B cell (primary cell): ENCODE measurements around the gene SASH1. TPM values are rescaled to one million over a fixed set of nuclear protein-coding genes. Genes with fewer than 3 reads are reported as not detected.

Source experiments
- ATAC-seq: fragments of 200-7000 bp; cut with Tn5 transposase; one replicate; pipeline ENCODE4 v1.10.0; 2021; ENCODE audit warnings: low read depth, mild to moderate bottlenecking, moderate number of reproducible peaks, moderate library complexity
- CTCF ChIA-PET: fragments of 350-600 bp; sonication (Branson Sonifier 250); formaldehyde crosslinking; loops from one replicate; lab custom pipeline; 2021; ENCODE audit warnings: antibody characterized with exemption, inconsistent platforms; lab: Charles Lee
- POLR2A ChIA-PET: fragments of 350-600 bp; sonication (Branson Sonifier 250); formaldehyde crosslinking; loops from one replicate; lab custom pipeline; 2021; ENCODE audit warnings: antibody characterized with exemption; lab: Charles Lee
- DNase-seq: peaks from one replicate; pipeline ENCODE4 v3.0.0; 2013
- H2AFZ ChIP-seq: 2 replicates; pipeline ENCODE4 v1.6.1; 2012; ENCODE audit warnings: mild to moderate bottlenecking, low read depth, low read length; ENCODE audit not compliant: insufficient read depth, poor library complexity, severe bottlenecking
- H3K27ac ChIP-seq, 2 donors: 1 replicate in 1 of 2; 2 replicates in 1 of 2; pipeline ENCODE4 v1.5.1; 2012 to 2013; ENCODE audit warnings: low read length in 2 of 2, mild to moderate bottlenecking in 2 of 2, moderate library complexity in 1 of 2
- H3K27me3 ChIP-seq, 4 experiments: fragments of 200-600 bp in 1 of 4; sonication (generic) in 1 of 4; replicated peaks in 1 of 4; 1 replicate in 2 of 4; 2 replicates in 2 of 4; pipeline versions ENCODE4 v1.6.1 to v1.7.0; 2013 to 2016; ENCODE audit warnings: low read length in 3 of 4, mild to moderate bottlenecking in 2 of 4, mixed read lengths in 1 of 4, moderate library complexity in 1 of 4; ENCODE audit not compliant: insufficient read depth in 4 of 4, control insufficient read depth in 3 of 4; ENCODE audit errors: control extremely low read depth in 1 of 4
- H3K36me3 ChIP-seq, 2 experiments: replicated peaks in 1 of 2; 1 replicate in 1 of 2; 2 replicates in 1 of 2; pipeline versions ENCODE4 v1.6.1 to v1.7.1; 2013; ENCODE audit warnings: low read length in 1 of 2; ENCODE audit not compliant: insufficient read depth in 2 of 2, control insufficient read depth in 1 of 2; ENCODE audit errors: control extremely low read depth in 1 of 2, extremely low read depth in 1 of 2
- H3K4me1 ChIP-seq, 2 donors: fragments of 200-600 bp in 1 of 2; sonication (generic) in 1 of 2; 1 replicate in 1 of 2; 2 replicates in 1 of 2; pipeline versions ENCODE4 v1.5.1 to v1.6.1; 2013 to 2017; ENCODE audit warnings: low read length in 2 of 2; ENCODE audit not compliant: control insufficient read depth in 2 of 2, insufficient read depth in 2 of 2
- H3K4me2 ChIP-seq: replicated peaks from 2 replicates; pipeline ENCODE3; 2012; ENCODE audit warnings: mild to moderate bottlenecking, low read depth, low read length; ENCODE audit not compliant: poor library complexity, severe bottlenecking
- H3K4me3 ChIP-seq, 5 experiments: fragments of 200-600 bp in 1 of 5; sonication (generic) in 1 of 5; 1 replicate in 3 of 5; 2 replicates in 2 of 5; pipeline versions ENCODE4 v1.5.1 to v1.7.0; 2011 to 2016; ENCODE audit warnings: low read length in 4 of 5, mild to moderate bottlenecking in 4 of 5, low read depth in 2 of 5, control low read depth in 1 of 5, moderate library complexity in 1 of 5; ENCODE audit not compliant: insufficient read depth in 1 of 5; ENCODE audit errors: control extremely low read depth in 1 of 5, extremely low read depth in 1 of 5
- H3K79me2 ChIP-seq: fragments of 200-600 bp; sonication (generic); one replicate; pipeline ENCODE4 v1.6.0; 2016; ENCODE audit warnings: low read length; ENCODE audit not compliant: control insufficient read depth, insufficient read depth
- H3K9ac ChIP-seq: fragments of 200-600 bp; sonication (generic); 2 replicates; pipeline ENCODE4 v1.6.1; 2017; ENCODE audit warnings: mild to moderate bottlenecking, low read length, moderate library complexity
- H3K9me3 ChIP-seq, 3 donors: one replicate each; pipeline versions ENCODE4 v1.6.1 to v1.7.1; 2013; ENCODE audit warnings: low read length in 2 of 3; ENCODE audit not compliant: control insufficient read depth in 2 of 3, insufficient read depth in 1 of 3; ENCODE audit errors: control extremely low read depth in 1 of 3
- H4K20me1 ChIP-seq: 2 replicates; pipeline ENCODE4 v1.6.0; 2012; ENCODE audit warnings: mild to moderate bottlenecking, low read length; ENCODE audit not compliant: insufficient read depth, control insufficient read depth, poor library complexity, severe bottlenecking
- H3K27ac Mint-ChIP-seq: one replicate; pipeline ENCODE4 v1.8.0; 2021; ENCODE audit warnings: mixed read lengths
- H3K27me3 Mint-ChIP-seq: one replicate; pipeline ENCODE4 v1.8.0; 2021; ENCODE audit warnings: mixed read lengths
- H3K4me1 Mint-ChIP-seq: one replicate; pipeline ENCODE4 v1.8.0; 2021; ENCODE audit warnings: mixed read lengths
- H3K4me3 Mint-ChIP-seq: one replicate; pipeline ENCODE4 v1.8.0; 2021; ENCODE audit warnings: mixed read lengths
- H3K9me3 Mint-ChIP-seq: one replicate; pipeline ENCODE4 v1.8.0; 2022; ENCODE audit warnings: mixed read lengths; ENCODE audit not compliant: insufficient read depth
- EZH2 ChIP-seq: IDR thresholded peaks from 2 replicates; pipeline ENCODE4 v1.6.1; 2012; ENCODE audit warnings: borderline replicate concordance, low read depth, mild to moderate bottlenecking, moderate library complexity, low read length; ENCODE audit not compliant: insufficient read depth, poor library complexity, severe bottlenecking
- WGBS: methylation state at CpG from one replicate; pipeline ENCODE4 v1.1.5; 2013; ENCODE audit warnings: missing lambda C conversion rate; ENCODE audit not compliant: insufficient coverage; 5-methylcytosine and 5-hydroxymethylcytosine counted together
- intact Hi-C: fragments of 100-400 bp; cut with micrococcal nuclease; formaldehyde crosslinking; loops from one replicate; pipeline ENCODE4 v1.10.0; 2022
- polyA plus RNA-seq: library from polyadenylated mRNA; depleted of rRNA; stranded (reverse); fragments of >200 nt; gene quantifications from 2 replicates; pipeline ENCODE4 v1.2.3, GENCODE V29; 2012
- total RNA-seq, 2 donors: library from RNA; stranded (reverse); fragments of 120-200 nt in 1 of 2; gene quantifications; 1 replicate in 1 of 2; 2 replicates in 1 of 2; pipeline versions ENCODE4 v1.2.3 to v1.2.4, GENCODE V29; 2013 to 2022
- TF ChIP-seq, protein P1 (sequence below): fragments of 200-600 bp; IDR thresholded peaks from one replicate; pipeline ENCODE4 v1.8.0; 2022; ENCODE audit warnings: antibody characterized with exemption, mild to moderate bottlenecking

Gene SASH1
- total and polyA plus RNA-seq, 2 donors (not counting 1 experiment from before 2014, with no cell fraction given), result 0.01 to 0.07 TPM

DNA sequence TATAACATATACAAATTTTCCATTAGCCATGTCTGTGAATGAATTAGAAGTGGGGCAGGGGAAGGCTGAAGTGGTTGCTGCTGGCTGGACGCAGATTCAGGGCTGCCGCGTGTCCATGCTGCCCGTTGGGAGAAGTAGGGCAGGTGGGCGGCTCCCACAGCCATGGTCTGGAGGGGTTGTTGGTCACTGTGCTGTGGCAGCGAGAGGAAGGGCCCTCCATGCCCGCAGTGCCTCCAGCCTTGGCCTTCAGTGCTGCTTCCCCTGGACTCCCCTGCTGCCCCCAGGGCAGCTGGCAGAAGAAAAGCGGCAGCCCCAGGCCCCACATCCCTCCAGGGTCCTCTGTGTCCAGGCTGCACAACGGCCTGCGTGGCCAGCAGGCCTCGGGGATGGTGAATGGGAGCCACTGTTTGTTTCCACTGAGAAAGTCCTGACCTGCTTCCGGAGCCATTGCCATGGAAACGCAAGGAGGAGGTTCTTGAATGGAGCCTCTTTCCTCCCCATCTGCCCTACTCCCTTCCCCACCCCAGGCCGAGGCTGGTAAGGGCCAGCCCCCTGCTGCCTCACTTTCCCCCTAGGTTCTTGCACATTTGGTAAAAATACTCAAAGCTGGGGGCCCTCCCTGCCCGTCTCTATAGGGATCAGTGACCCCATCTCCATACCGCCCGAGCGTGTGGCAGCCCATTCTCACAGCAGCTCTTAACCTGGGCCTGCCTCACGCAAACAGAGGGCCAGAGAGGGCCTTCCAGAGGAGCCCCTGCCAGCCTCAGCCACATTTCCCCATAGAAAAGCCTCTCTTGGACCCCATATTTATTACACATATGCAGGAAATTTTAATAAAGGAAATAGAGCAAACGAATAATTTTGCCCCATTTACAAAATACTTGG, 113.3 kb downstream of the SASH1 start:
- no peak overlapping the region for H3K4me3 Mint-ChIP-seq
- Histone ChIP-seq H3K27ac (no peak overlapping the region), H2AFZ (no peak overlapping the region), H3K4me1 (no peaks in the 10 kb centered on the region), H3K4me3 (no peak overlapping the region), H3K27me3 (peaks cover 0 to 7% (median 0%) of the 10 kb centered on the region in 4 experiments), H3K79me2 (no peaks in the 10 kb centered on the region), H4K20me1 (no peaks in the 10 kb centered on the region), H3K9ac (no peak overlapping the region), H3K4me2 (no peak overlapping the region), H3K36me3 (no peaks in the 10 kb centered on the region), H3K9me3 (no peaks in the 10 kb centered on the region)
- TF ChIP-seq, protein P1, sequence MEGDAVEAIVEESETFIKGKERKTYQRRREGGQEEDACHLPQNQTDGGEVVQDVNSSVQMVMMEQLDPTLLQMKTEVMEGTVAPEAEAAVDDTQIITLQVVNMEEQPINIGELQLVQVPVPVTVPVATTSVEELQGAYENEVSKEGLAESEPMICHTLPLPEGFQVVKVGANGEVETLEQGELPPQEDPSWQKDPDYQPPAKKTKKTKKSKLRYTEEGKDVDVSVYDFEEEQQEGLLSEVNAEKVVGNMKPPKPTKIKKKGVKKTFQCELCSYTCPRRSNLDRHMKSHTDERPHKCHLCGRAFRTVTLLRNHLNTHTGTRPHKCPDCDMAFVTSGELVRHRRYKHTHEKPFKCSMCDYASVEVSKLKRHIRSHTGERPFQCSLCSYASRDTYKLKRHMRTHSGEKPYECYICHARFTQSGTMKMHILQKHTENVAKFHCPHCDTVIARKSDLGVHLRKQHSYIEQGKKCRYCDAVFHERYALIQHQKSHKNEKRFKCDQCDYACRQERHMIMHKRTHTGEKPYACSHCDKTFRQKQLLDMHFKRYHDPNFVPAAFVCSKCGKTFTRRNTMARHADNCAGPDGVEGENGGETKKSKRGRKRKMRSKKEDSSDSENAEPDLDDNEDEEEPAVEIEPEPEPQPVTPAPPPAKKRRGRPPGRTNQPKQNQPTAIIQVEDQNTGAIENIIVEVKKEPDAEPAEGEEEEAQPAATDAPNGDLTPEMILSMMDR, result no peak
- no peak for TF ChIP-seq EZH2
- intact Hi-C loops, result no loop called here
- H3K27ac Mint-ChIP-seq, result no peak overlapping the region
- peaks cover 8% of the 10 kb centered on the region for H3K4me1 Mint-ChIP-seq
- CTCF ChIA-PET, result no interaction called here
- H3K27me3 Mint-ChIP-seq, result peaks cover 6% of the 10 kb centered on the region
- 95% methylated on average over 19 of the region's 20 CpGs for WGBS
- no peaks in the 10 kb centered on the region for H3K9me3 Mint-ChIP-seq
- no peak for ATAC-seq
- POLR2A ChIA-PET, result no interaction called here
- DNase-seq, result no peak

DNA sequence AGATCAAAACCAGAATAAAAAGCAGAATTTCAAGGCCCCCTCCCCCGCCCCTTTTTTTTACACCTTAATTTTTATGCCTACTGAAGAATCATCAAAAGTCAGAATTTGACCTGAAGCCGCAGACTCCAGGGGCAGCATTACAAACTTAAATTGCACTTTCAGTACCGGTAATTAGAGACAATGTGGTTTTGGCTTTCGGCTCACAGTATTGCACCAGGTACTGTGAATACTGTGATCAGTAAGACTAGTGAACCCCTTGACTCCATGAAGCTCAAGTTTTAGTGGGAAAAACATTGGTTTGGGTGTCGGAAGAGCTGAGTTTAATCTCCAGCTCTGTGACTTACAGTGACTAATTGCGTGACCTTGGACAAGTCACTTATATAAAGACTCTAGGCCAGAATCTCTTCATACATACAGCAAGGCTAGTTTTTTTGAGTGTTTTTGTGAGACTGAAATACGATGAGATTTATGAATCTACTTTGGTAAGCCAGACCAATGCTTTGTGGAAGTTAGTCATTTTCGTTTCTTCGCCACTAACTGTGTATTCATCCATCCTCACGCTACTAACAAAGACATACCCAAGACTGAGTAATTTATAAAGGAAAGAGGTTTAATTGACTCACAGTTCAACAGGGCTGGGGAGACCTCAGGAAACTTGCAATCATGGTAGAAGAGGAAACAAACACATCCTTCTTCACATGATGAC, 114.7 kb downstream of the SASH1 start:
- Histone ChIP-seq H4K20me1 (no peaks in the 10 kb centered on the region), H3K79me2 (no peaks in the 10 kb centered on the region), H3K4me1 (no peaks in the 10 kb centered on the region), H3K4me3 (no peak overlapping the region), H2AFZ (no peak overlapping the region), H3K9me3 (no peaks in the 10 kb centered on the region), H3K4me2 (no peak overlapping the region), H3K27me3 (peaks cover 0 to 4% (median 1%) of the 10 kb centered on the region in 4 experiments), H3K27ac (no peak overlapping the region), H3K36me3 (no peaks in the 10 kb centered on the region), H3K9ac (no peak overlapping the region)
- CTCF ChIA-PET, result interaction anchor here (1.3 kb wide), 1 partner anchor 12 kb away, joined by 3 read pairs; no protein-coding TSS in a partner anchor
- Mint-ChIP-seq H3K27ac (no peak overlapping the region), H3K4me3 (no peak overlapping the region), H3K27me3 (peaks cover 5% of the 10 kb centered on the region), H3K4me1 (peaks cover 3% of the 10 kb centered on the region), H3K9me3 (no peaks in the 10 kb centered on the region)
- TF ChIP-seq, protein P1, result no peak
- no peak for TF ChIP-seq EZH2
- POLR2A ChIA-PET, result no interaction called here
- ATAC-seq (no peak), DNase-seq (no peak)
- 100% methylated on average over 4 of the region's 10 CpGs for WGBS
- intact Hi-C loops, result no loop called here
